SJSA1 (cell line): ENCODE data around the gene CNOT10. TPM values are rescaled to one million over a fixed set of nuclear protein-coding genes. Genes with fewer than 3 reads are reported as not detected.
"Not testable (repeated sequence)": the region's sequence is repeated elsewhere in the genome, so short reads cannot be mapped to it uniquely, and the experiment has no call there.

ENCODE experiments used
- DNase-seq, 2 experiments: peaks; one replicate each; pipeline ENCODE4 v3.0.0-alpha.2; 2015 to 2020; ENCODE audit warnings: low spot score in 2 of 2, low read depth in 1 of 2
- H3K27ac ChIP-seq: fragments of 250-450 bp; sonication (Bioruptor Pico); 2 replicates; pipeline ENCODE4 v1.5.1; 2020; ENCODE audit warnings: mild to moderate bottlenecking, moderate library complexity
- H3K27me3 ChIP-seq: fragments of 250-450 bp; sonication (Bioruptor Pico); replicated peaks from 2 replicates; pipeline ENCODE4 v1.5.1; 2020; ENCODE audit warnings: mild to moderate bottlenecking, moderate library complexity
- H3K36me3 ChIP-seq: fragments of 250-450 bp; sonication (Bioruptor Pico); 2 replicates; pipeline ENCODE4 v1.5.1; 2020; ENCODE audit warnings: mild to moderate bottlenecking
- H3K4me1 ChIP-seq: fragments of 250-450 bp; sonication (Bioruptor Pico); replicated peaks from 2 replicates; pipeline ENCODE4 v1.6.1; 2021; ENCODE audit warnings: mild to moderate bottlenecking
- H3K4me3 ChIP-seq: fragments of 250-450 bp; sonication (Bioruptor Pico); 2 replicates; pipeline ENCODE4 v1.5.1; 2020; ENCODE audit warnings: mild to moderate bottlenecking
- H3K9me3 ChIP-seq: fragments of 250-450 bp; sonication (Bioruptor Pico); replicated peaks from 2 replicates; pipeline ENCODE4 v1.5.1; 2020; ENCODE audit warnings: mild to moderate bottlenecking
- total RNA-seq: library from RNA; depleted of rRNA; stranded (reverse); fragments of >200 nt; shearing (Covaris generic); gene quantifications from 2 replicates; pipeline ENCODE4 v1.2.3, GENCODE V29; 2014

Gene CNOT10
- total RNA-seq, 1 experiment from 2014 or later, result 26.8 TPM

GRCh38 chr3:32669226-32669625 lies 15.8 kb upstream of the CNOT10 start:
- not testable (repeated sequence) for H3K36me3 ChIP-seq, H3K27me3 ChIP-seq, H3K9me3 ChIP-seq, H3K27ac ChIP-seq, H3K4me1 ChIP-seq, DNase-seq, H3K4me3 ChIP-seq

GRCh38 chr3:32673730-32674129 lies 11.3 kb upstream of the CNOT10 start:
- not testable (repeated sequence) for H3K27me3 ChIP-seq, H3K36me3 ChIP-seq, DNase-seq, H3K27ac ChIP-seq, H3K9me3 ChIP-seq, H3K4me1 ChIP-seq, H3K4me3 ChIP-seq

GRCh38 chr3:32675164-32675563 lies 9.8 kb upstream of the CNOT10 start:
- no peak for DNase-seq

DNA sequence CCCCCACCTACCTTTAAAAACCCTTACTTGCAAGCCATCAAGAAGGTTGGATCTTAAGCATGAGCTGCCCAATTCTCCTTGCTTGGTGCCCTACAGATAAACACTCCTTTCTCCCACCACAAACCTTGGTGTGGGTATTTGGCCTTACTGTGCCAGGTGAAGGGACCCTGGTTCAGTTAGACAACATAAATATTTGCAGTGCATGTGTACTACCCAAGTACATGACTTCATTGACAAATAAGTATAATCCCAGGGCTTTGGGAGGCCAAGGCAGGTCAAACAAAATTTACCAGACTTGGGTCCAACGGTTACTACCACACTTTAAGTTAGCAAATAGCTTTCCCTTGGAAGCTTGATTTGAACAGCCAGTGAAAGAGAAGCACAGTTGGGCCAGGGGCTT lies 9.3 kb upstream of the CNOT10 start:
- Histone ChIP-seq H3K27me3 (no peaks in the 10 kb centered on the region), H3K4me3 (no peak overlapping the region), H3K4me1 (no peaks in the 10 kb centered on the region), H3K27ac (no peak overlapping the region), H3K9me3 (no peaks in the 10 kb centered on the region), H3K36me3 (no peaks in the 10 kb centered on the region)
- DNase-seq, result no peak

More at GRCh38 chr3:32675164-32675563, 9.8 kb upstream of the CNOT10 start:
- Histone ChIP-seq H3K27me3 (no peaks in the 10 kb centered on the region), H3K27ac (no peak overlapping the region), H3K4me3 (no peak overlapping the region), H3K4me1 (no peaks in the 10 kb centered on the region), H3K9me3 (no peaks in the 10 kb centered on the region), H3K36me3 (no peaks in the 10 kb centered on the region)

- Histone ChIP-seq H3K9me3 (no peaks in the 10 kb centered on the region), H3K27ac (no peak overlapping the region), H3K4me1 (peaks cover 5% of the 10 kb centered on the region; the same call in 1 of the 2 replicates), H3K36me3 (peaks cover 4% of the 10 kb centered on the region), H3K27me3 (no peaks in the 10 kb centered on the region), H3K4me3 (no peak overlapping the region)
- DNase-seq, result no peak
Measured at GRCh38 chr3:32681811-32682210, 3.2 kb upstream of the CNOT10 start.

- no peaks in the 10 kb centered on the region for H3K27me3 ChIP-seq
- H3K4me1 ChIP-seq, result peaks cover 5% of the 10 kb centered on the region; the same call in 1 of the 2 replicates
- H3K9me3 ChIP-seq, result no peaks in the 10 kb centered on the region
- peaks cover 10% of the 10 kb centered on the region for H3K36me3 ChIP-seq
- peak overlapping the region; percentile 86 for H3K4me3 ChIP-seq
- no peak for DNase-seq
- peak overlapping the region; percentile 27; the same call in 1 of the 2 replicates for H3K27ac ChIP-seq
Measured at GRCh38 chr3:32684029-32684799, 774 bp upstream of the CNOT10 start.

GRCh38 chr3:32685543-32686185 lies 676 bp downstream of the CNOT10 start:
- Histone ChIP-seq H3K36me3 (peaks cover 10% of the 10 kb centered on the region), H3K4me3 (peak overlapping the region; percentile 86), H3K27ac (peak overlapping the region; percentile 67), H3K9me3 (no peaks in the 10 kb centered on the region), H3K4me1 (peaks cover 5% of the 10 kb centered on the region; the same call in 1 of the 2 replicates), H3K27me3 (no peaks in the 10 kb centered on the region)
- DNase-seq, result peak in 1 of 2 experiments; percentile 17

DNA sequence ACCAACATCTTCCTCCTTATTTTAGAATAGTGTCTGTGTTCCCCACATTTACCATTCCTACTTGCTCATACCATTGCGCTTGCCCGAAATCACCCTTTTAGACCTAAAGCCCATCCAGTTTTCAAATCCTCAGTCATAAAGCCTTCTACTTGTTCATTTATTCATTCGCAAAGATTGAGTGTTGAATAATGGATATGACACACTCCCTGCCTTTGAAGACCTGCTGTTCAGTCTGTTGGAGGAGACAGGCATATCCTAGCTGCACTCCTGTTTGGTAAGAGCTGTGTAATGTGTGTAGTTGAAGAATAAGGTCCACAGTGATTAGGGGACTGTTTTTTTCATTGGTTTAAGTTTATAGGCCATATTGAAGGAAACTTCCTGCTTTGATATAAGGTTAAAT lies 1.7 kb downstream of the CNOT10 start:
- H3K4me1 ChIP-seq, result peaks cover 5% of the 10 kb centered on the region; the same call in 1 of the 2 replicates
- H3K36me3 ChIP-seq, result peaks cover 14% of the 10 kb centered on the region
- no peak overlapping the region for H3K4me3 ChIP-seq
- H3K27ac ChIP-seq, result no peak overlapping the region
- H3K9me3 ChIP-seq, result no peaks in the 10 kb centered on the region
- no peaks in the 10 kb centered on the region for H3K27me3 ChIP-seq
- DNase-seq, result no peak

DNA sequence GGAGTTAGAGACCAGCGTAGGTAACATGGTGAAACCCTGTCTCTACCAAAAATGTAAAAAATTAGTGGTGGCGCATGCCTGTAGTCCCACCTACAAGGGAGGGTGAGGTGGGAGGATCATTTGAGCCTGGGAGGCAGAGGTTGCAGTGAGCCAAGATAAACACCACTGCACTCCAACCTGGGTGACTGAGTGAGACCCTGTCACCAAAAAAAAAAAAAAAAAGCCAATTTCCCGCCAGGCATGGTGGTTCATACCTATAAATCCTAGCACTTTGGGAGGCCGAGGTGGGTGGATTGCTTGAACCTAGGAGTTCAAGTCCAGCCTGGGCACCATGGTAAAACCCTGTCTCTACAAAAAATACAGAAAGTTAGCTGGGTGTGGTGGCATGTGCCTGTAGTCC lies 6.9 kb downstream of the CNOT10 start:
- H3K27me3 ChIP-seq, result no peaks in the 10 kb centered on the region
- peaks cover 10% of the 10 kb centered on the region for H3K36me3 ChIP-seq
- H3K27ac ChIP-seq, result no peak overlapping the region
- no peak for DNase-seq
- H3K4me3 ChIP-seq, result no peak overlapping the region
- H3K4me1 ChIP-seq, result no peaks in the 10 kb centered on the region; the same call in 1 of the 2 replicates
- no peaks in the 10 kb centered on the region for H3K9me3 ChIP-seq

- Histone ChIP-seq H3K36me3 (peaks cover under 1% of the 10 kb centered on the region; the same call in 1 of the 2 replicates), H3K27ac (no peak overlapping the region), H3K4me1 (no peaks in the 10 kb centered on the region), H3K9me3 (no peaks in the 10 kb centered on the region), H3K4me3 (no peak overlapping the region), H3K27me3 (no peaks in the 10 kb centered on the region)
- no peak for DNase-seq
Measured at GRCh38 chr3:32696523-32696922, 11.5 kb downstream of the CNOT10 start.

GRCh38 chr3:32698506-32698905 lies 13.5 kb downstream of the CNOT10 start:
- no peak overlapping the region for H3K4me3 ChIP-seq
- peaks cover 2% of the 10 kb centered on the region; the same call in 1 of the 2 replicates for H3K4me1 ChIP-seq
- H3K36me3 ChIP-seq, result no peaks in the 10 kb centered on the region; the same call in 1 of the 2 replicates
- no peak for DNase-seq
- no peaks in the 10 kb centered on the region for H3K9me3 ChIP-seq
- no peak overlapping the region for H3K27ac ChIP-seq
- H3K27me3 ChIP-seq, result no peaks in the 10 kb centered on the region

GRCh38 chr3:32699429-32699828 lies 14.4 kb downstream of the CNOT10 start:
- no peak for DNase-seq
- Histone ChIP-seq H3K27ac (no peak overlapping the region), H3K36me3 (no peaks in the 10 kb centered on the region)

DNA sequence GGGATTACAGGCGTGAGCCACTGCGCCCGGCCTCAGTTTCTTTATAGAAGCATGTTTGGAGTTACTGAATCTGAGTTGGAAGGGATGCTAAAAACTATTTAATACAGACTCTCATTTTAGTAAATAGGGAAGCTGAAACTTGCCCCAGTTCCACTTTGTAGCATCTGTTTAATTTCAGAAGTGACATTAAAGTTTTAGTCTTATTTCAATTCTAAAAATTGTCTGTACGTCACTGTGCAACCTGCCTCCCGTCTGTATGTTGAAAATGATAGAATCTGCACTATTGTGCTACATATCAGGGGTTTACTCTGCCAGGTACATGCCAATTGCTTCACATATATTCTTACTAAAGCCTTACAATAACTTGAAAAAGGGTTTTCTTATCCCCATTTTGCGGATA lies 15.3 kb downstream of the CNOT10 start:
- Histone ChIP-seq H3K36me3 (no peaks in the 10 kb centered on the region), H3K4me1 (peaks cover 4% of the 10 kb centered on the region; the same call in 1 of the 2 replicates), H3K4me3 (no peak overlapping the region), H3K27ac (no peak overlapping the region), H3K9me3 (no peaks in the 10 kb centered on the region), H3K27me3 (no peaks in the 10 kb centered on the region)
- no peak for DNase-seq

More at GRCh38 chr3:32699429-32699828, 14.4 kb downstream of the CNOT10 start:
- H3K4me1 ChIP-seq, result peaks cover 4% of the 10 kb centered on the region; the same call in 1 of the 2 replicates
- H3K4me3 ChIP-seq, result no peak overlapping the region
- no peaks in the 10 kb centered on the region for H3K9me3 ChIP-seq
- H3K27me3 ChIP-seq, result no peaks in the 10 kb centered on the region

- no peak overlapping the region for H3K27ac ChIP-seq
- H3K27me3 ChIP-seq, result no peaks in the 10 kb centered on the region
- H3K4me3 ChIP-seq, result no peak overlapping the region
- peaks cover 4% of the 10 kb centered on the region; the same call in 1 of the 2 replicates for H3K4me1 ChIP-seq
- no peaks in the 10 kb centered on the region for H3K9me3 ChIP-seq
- peaks cover 3% of the 10 kb centered on the region; the same call in 1 of the 2 replicates for H3K36me3 ChIP-seq
- no peak for DNase-seq
Measured at GRCh38 chr3:32703491-32703972, 18.5 kb downstream of the CNOT10 start.
